ENCODE measurements around the gene MUTYH.
"Not testable (repeated sequence)": the region's sequence is repeated elsewhere in the genome, so short reads cannot be mapped to it uniquely, and the experiment has no call there.

Gene MUTYH
- total RNA-seq = 7.1 to 7.5 reads per million in 2 donors

DNA sequence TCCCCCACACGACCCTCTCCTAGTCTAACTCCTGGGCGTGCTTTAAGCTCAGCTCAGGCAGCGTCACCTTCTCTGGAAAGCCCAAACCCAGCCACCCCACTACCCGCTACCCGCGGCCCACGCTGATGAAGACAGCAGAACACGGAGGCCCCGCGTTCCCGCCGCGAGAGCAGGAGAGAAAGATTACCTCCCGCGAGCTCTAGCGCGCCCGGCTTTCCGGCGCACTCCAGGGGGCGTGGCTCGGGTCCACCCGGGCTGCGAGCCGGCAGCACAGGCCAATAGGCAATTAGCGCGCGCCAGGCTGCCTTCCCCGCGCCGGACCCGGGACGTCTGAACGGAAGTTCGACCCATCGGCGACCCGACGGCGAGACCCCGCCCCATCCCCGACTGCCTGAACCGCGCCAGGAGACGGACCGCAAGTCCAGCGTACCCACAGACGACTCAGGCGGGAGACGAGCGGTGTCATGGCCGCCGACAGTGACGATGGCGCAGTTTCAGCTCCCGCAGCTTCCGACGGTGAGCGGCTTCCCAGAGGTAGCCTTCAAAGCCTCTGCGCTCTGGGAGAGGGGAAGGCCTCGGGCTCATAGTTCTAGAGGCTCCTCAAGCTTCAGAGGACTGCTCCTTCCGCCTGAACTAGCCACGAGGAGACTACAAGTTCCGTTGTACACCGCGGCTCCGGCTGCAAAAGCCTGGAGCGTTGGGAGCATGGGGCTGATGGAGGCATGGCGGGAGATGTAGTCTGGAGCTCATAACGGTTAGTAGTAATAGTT, at the start of gene MUTYH, which contains the start of gene TOE1:
MUTYH (minus strand) TSS at position 652 of the 770 bp plus-strand sequence. CDS start 5,935 bp downstream, outside the sequence.
TOE1 (plus strand) TSS at position 382 of the 770 bp plus-strand sequence; CDS start at position 465, 83 bp downstream.
- peak; percentile 82 for DNase-seq

DNA sequence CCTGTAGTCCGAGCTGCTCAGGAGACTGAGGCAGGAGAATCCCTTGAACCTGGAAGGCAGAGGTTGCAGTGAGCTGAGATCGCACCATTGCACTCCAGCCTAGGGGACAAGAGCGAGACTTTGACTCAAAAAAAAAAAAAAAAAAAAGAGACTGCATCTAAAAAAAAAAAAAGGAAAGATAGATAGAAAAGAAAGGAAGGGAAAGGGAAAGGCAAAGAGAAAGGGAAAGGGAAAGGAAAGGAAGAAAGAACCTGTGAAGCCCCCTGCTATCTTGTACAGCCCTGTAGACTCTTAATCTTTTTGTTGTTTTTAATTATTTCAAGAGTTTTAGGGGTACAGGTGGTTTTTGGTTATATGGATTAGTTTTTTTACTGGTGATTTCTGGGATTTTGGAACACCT, 46.0 kb upstream of the MUTYH start:
- no peak for DNase-seq

DNA sequence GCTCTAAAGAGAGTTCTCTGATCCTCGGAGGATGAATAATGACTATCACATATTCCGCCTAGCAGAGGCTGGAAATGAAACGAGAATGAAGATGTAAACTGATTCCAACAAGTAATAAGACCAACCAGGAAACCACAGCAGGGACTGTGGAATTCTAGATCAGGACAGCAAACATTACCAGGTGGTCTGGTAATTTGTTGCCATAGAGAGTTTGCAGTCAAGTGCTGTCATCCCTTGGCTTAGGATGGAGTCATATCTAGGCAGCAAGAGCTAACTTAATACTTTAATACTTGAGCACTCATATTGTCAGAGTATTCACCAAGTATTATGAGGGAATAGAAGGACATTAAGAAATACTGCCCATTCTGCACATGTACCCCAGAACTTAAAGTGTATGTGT, 45.1 kb upstream of the MUTYH start:
- DNase-seq = no peak

DNA sequence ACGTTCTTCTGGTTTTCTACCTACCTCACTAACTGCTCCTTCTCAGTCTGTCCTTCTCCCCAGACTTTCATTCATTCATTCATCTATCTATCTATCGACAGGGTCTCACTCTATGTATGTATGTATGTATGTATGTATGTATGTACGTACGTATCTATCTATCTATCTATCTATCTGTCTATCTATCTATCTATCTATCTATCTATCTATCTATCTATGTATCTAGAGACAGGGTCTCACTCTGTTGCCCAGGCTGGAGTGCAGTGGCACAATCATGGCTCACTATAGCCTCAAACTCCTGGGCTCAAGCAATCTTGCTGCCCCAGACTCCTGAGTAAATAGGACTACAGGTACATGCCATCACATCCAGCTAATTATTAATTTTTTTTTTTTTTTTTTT, 44.0 kb upstream of the MUTYH start:
- DNase-seq = not testable (repeated sequence)

DNA sequence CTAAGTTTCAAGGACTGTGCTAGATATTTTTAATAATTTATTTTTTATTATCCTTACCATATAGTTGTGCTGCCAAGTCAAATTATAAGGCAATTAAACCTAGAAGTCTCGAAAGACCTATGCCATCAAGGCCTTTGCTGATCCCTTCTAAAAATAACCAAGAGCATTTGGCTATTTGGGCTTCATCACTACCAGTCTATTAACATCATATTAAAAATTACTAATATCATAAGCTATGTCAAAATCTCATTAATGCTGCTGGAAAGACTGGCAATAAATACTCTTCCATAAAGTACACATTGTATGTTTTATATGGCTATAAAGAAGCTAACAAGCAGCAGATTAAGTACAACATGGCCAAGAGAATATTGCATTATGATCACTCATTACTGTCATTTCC, 43.0 kb upstream of the MUTYH start:
- no peak for DNase-seq

DNA sequence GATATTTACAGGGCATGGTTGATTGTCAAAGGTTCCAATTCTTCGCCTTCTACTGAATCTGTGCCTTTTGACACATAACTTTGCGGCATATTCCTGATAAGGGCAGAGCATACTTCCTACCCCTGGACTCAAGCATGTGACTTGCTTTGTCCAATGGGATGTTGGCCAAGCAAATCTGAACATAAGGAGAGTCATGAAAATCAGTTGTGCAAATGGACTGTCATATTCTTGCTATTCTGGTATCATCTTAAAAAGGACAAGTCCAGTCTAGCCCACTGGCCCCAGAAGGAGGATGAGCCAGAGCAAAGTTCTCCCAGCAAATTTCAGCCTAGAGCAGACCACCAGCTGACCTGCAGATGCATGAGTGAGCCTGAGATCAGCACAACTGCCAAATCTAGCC, 41.0 kb upstream of the MUTYH start:
- DNase-seq = no peak

DNA sequence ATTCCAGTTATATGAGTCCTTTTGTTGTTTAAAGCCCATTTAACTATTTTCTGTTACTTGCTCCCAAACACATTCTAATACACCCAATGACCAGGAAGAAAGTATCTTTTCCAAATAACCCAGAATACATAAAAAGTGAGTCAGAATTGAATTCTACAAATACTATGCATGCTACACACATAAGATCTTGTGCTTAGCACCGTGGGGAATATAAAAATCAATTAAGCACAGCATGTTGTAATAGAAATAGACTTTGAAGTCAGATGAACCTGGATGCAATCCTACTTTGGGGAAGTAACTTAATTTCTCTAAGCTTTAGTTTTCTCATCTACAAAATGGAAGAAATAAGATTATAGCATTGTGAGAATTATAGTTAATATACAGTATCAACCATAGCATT, 40.5 kb upstream of the MUTYH start:
- no peak for DNase-seq

DNA sequence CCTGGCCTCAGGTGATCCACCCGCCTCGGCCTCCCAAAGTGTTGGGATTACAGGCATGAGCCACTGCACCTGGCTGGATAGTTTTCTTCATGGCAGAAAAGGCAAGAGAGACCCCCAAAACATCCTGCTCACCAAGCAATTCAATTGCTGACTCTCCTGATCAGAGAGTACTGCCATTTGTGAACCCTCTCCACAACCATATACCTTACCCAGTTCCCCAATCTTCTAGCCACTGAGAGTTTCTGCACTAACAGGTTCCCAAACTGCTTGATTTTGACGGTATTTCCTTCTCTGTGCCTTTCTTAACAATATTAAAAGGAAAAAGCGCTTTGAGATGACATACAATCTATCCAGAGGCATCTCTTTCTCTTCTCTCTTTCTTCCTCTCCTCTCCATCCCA, 39.9 kb upstream of the MUTYH start:
- no peak for DNase-seq

DNA sequence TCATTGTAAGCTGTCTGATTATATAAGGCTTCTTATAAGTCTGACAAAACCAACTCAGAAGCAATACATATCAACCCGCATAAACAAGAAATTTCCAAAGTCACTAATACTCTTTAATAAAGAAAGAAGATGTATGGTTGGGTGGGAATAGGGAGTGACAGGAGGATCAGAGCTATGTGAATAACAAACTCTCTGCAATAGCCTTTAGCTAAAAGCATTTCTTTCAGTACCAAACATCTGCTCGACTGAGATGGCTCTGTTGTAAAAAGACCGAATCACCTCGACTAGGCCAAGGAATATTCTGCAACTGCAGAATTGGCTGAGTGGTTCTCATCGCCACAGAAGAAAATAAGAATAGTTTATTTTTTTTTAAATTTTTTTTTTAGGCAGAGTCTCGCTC, 39.3 kb upstream of the MUTYH start:
- no peak for DNase-seq

DNA sequence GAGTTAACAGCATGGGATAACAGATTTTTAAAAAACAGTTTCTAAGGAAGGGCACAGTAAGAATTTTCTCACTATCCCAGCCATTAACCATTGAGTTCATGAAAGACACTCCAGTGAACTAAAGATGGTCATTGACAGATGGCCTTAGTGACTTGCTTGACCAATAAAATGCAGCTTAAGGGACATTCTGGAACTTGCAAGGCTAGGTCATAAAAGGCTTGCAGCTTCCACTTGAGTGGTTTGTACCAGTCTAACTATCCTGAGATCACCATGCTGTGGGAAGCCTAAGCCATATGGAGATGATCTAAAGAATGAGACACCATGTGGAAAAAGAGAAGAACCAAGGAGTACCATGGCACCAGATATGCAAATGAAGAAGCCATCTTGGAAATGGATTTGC, 37.9 kb upstream of the MUTYH start:
- DNase-seq = no peak

DNA sequence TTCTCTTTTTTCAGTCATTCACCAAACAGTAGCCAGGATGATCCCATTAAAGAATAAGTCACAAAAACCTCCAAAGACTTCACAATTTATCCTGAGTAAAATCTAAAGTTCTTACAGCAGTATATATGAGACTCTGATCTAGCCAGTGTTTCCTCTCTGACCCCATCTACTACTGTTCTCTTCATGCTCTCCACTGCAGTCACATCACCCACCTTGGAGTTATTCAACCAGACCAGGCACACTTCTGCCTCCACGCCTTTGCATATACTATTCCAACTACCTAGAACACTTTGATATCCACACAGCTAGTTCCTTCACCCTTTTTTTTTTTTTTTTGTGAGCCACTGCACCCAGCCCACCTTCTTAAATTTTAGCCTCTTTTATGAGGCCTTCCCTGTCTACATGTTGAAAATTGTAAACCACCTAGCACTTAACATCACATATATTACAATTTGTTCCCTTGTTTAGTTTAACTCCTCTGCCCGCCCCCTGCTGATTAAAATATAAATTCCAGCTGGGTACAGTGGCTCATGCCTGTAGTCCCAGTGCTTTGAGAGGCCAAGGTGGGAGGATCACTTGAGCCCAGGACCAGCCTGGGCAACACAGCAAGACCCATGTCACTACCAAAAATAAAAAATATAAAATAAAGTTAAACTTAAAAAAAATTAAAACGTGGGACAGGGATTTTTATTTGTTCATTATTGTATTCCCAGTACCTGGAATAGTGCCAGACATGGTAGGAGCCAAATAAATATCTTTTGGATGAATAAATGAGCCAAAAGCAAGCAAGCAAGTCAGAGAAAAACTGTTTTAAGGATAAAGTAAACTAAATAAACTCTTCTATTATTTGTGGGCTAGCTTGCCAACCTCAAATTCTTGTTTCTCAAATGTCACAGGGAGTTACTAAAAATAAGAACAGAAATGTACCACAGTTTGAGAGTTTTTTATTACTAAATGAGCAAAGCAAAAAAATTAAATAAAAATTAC, 35.2 kb upstream of the MUTYH start:
- DNase-seq = no peak

DNA sequence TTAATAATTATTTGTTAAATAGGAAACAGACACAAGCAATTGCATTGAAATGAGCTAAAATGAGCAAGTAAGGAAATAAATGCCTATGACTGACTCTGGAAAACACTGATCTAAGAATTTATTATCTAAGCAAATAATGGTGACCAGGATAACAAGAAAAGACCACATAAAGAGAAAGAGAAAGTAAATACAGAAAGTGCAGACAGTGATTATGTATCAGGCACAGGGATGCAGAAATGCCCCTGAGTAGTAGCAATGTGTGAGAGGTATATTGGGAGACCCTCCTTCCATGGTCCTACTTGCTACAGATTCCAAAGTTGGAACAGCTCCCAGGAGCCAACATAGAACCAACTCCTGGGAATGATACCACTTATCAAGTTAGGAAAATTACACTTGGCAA, 33.3 kb upstream of the MUTYH start:
- no peak for DNase-seq

DNA sequence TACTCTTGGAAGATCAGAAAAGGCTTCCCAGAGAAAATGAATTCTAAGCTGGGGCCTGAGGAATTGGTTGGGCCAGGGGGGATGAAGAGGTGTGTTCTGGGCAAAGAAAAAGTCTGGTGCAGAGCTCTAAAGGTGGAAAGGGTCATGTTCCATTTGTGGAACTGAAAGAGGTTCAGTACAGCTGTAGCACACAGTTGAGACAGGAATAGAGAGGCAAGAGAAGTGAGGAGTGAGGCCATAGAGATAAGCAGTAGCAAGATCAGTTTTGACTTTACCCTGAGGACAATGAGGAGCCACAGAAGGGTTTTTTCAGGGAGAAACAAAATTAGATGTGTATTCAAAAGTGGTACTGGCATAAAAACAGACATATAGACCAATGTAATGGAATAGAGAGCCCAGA, 30.3 kb upstream of the MUTYH start:
- no peak for DNase-seq

DNA sequence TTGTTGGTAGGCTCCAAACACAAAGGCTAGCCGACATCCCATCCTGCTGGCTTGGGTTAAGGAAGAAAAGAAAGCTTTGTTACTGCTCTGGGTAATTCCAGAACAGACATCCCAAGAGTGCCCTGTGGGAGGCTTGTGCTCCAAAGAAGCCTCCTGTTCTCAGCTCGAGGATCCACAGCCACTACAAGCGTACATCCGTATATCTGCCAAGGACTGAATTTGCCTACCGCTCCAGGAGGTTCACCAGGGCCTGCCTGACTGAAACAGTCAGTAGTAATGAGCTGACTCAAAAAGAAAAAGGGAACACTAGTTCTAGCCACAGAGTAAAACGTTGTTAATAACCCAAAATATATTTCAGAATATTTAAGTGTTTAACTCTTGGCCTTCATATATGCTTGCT, 24.8 kb upstream of the MUTYH start:
- DNase-seq = no peak

DNA sequence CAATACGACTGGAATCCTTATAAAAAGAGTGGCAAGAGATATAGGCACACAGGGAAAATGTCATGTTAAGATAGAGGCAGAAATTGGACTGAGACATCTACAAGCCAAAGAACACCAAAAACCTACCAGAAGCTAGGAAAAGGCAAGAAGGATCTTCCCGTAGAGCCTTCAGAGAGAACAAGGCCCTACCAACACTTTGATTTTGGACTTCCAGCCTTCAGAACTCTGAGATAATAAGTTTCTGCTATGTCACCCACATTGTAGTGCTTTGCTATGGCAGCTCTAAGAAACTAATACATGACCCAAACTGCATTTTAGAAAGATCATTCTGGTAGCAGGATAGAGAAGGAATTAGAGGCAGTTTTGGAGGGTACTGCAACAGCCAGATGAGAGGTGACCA, 24.1 kb upstream of the MUTYH start:
- no peak for DNase-seq

DNA sequence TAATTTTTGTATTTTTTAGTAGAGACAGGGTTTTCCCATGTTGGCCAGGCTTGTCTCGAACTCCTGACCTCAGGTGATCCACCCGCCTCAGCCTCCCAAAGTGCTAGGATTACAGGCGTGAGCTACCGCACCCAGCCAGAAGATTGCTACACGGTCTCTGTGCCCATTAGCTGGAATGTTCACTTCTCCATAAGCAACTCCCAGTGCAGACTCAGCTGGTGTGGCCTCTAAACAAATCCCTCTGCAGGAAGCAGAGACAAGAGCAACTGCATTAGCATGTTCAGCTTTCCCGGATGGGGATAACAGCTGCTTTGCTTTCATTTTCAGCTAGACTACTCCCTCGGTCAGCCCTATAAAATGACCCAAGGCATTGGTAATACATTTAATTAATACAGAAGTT, 20.7 kb upstream of the MUTYH start:
- DNase-seq = not testable (repeated sequence)

DNA sequence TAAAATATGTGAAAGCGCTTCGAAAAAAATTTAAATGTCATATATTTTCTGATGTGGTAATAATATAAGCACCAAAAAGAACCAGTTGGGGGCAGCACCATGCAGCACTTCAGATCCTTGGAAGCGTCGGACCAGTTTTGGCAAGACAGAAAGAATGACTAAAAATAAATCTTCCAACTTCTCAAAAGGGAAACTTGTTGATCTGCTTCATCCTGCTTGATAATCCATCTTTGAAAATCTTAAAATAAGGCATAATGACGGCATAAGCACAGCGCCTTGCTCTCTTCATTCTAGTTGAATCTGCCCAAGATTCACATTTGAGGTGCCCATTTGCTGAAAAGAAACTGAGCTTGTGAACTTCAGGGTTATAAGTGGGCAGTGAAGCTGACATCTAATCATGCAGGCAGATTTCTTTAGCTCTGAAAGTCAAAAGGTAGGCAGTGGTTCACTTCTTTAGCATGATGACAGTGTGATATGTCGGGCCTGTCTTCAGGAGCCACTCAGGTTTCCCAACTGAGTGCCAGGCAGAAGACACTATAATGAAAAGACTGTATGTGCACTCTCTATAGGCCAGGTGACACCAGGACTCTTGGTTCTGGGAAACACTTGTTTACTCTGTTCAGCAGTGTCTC, 19.8 kb upstream of the MUTYH start:
- DNase-seq = no peak

DNA sequence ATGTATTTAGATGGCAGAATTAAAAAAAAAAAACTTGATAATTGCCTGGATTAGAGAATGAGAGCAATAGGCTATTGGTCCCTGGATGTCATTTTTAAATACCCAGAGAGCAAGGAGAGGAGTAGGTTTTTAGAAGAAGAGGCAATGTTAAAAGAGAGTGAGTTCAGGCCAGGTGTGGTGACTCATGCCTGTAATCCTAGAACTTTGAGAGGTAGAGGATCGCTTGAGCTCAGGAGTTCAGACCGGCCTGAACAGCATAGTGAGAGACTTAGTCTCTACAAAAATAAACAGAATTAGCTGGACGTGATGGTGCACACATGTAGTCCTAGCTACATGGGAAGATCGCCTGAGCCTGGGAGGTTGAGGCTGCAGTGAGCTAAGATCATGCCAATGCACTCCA, 15.9 kb upstream of the MUTYH start:
- DNase-seq = no peak

DNA sequence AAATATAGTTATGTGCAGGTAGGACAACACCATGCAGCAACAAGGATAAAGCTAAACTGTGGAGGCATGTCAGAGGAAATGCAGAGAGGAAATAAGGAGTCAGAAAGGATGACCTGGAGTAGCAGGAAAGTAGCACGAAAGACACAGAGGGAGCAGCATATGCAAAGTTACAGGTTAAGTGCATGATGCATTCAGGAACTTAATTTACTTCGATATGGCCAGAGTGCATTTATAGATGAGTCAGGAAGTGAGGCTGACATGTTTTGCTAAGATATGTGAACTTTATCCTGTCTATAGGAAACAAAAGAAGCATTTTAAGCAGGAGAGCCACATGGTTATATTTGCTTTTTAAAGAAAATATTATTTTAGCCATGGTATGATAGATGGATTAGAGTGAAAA, 15.4 kb upstream of the MUTYH start:
- no peak for DNase-seq

DNA sequence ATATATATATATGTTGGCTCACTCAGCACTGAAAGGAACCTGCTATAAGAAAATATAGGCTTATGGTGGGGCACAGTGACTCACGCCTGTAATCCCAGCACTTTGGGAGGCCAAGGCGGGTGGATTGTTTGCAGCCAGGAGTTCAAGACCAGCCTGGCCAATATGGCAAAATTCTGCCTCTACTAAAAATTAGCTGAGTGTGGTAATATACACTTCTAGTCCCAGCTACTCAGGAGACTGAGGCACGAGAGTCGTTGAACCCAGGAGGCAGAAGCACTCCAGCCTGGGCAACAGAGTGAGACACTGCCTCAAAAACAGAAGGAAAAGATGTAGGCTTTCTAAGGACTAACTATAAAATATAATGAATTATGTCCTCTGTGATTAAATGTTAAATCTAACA, 14.6 kb upstream of the MUTYH start:
- DNase-seq = no peak

DNA sequence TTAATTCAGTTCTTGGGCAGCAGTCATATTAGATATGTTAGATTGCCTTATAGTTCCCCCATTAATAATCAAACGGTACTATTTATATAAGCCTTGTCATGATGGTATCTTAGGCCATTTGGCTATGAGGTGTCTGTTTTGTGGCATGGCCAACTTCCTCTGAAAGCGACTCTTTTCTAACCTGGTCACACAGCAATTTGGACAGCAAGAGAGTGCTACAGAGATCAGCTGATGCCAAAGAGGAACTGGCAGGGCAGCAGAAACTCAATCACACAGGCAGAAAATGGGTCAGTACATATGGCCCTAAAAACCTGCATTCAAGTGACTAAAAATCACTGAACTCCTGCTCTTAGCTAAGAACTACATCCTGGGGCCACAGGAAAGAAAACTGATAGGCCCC, 13.4 kb upstream of the MUTYH start:
- no peak for DNase-seq

DNA sequence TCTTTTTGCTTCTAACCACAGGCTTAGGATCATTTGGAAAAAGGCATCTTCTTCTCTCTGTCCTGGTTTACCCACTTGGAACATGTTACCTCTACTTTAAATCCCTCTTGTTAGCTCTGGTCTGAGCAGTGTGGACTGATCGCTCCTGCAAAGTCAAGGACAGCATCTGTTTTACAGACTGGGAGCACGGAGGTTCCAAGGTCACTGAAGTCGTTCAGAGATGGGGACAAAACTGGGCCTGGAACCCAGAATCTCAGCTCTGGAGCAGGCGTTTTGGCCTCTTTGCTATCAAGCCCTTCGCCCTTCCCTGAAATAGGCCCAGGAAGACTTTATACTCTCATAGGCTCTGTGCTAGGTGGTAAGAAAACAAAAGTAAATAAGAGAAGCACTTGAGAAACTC, 11.3 kb upstream of the MUTYH start:
- no peak for DNase-seq

DNA sequence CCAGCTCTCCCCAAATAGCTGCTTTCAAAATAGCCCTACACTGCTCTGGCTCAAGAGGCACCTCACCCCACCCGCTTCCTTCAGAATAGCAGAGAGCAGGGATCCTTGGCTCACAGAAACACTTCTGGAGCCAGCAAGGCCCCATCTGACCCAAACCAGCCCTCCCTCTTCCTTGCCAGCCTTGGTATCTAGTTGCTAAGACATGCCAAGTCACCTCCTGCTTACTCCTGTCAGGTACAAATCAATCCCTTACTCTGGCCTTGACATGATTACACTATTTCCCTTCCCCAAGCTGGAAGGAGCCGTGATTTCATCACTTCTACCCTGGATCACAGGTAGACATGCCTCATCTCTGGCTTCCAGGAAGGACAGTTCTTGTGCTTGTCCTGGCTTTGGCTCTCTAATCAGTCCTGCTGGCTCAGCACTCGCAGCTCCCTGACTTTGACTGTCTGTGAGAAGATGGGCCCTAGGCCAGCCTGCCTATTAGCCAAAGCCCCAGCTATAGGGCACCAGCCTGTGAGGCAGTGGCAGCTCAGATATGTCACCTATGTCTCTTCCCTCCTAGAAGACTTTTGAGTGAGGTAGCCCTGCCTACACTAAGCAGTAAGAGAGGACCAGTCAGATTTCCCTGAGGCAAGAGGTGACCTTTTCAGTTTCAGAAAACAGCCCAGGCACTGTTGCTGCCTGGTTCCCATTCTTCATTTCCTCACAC, 8.9 kb upstream of the MUTYH start:
- DNase-seq = no peak

Measured in activated gamma-delta T cell (primary cell).